Activated T-helper 9 cell treated with anti-CD3 and anti-CD28 coated beads, Interleukin-2, amount 50 U/mL, for 16 hours (primary cell): Measurements from ENCODE around the gene OR6N2.

Experiments
- DNase-seq: peaks from one replicate; pipeline ENCODE4 v3.0.0-alpha.2; 2020; ENCODE audit warnings: low read depth

OR6N2 gene

GRCh38 chr1:158752155-158752712 lies 28.8 kb downstream of the OR6N2 start:
- no peak for DNase-seq

GRCh38 chr1:158735848-158736247 lies 45.2 kb downstream of the OR6N2 start:
- no peak for DNase-seq

- DNase-seq = no peak
These were observed 48.5 kb downstream of the OR6N2 start for GRCh38 chr1:158732524-158732923.

- DNase-seq = no peak
These were observed 49.3 kb downstream of the OR6N2 start for GRCh38 chr1:158731707-158732106.

- DNase-seq = no peak
These were observed 50.6 kb downstream of the OR6N2 start for GRCh38 chr1:158730453-158730852.

GRCh38 chr1:158728510-158729225 lies 52.3 kb downstream of the OR6N2 start:
- no peak for DNase-seq

- DNase-seq = no peak
These were observed 56.6 kb downstream of the OR6N2 start for GRCh38 chr1:158724442-158724841.
